Natural killer cell (primary cell): ENCODE results near the gene DHX34. TPM values are rescaled to one million over a fixed set of nuclear protein-coding genes. Genes with fewer than 3 reads are reported as not detected.

Source experiments
- ATAC-seq, 3 donors: fragments of 150-1000 bp in 2 of 3; fragments of 200-7000 bp in 1 of 3; cut with Tn5 transposase; 1 replicate in 1 of 3; 2 replicates in 2 of 3; pipeline ENCODE4 v1.10.0; 2021; ENCODE audit warnings: mild to moderate bottlenecking in 2 of 3, moderate library complexity in 2 of 3
- DNase-seq, 2 donors: peaks; one replicate each; pipeline versions ENCODE4 v3.0.0 to v3.0.0-alpha.2; 2013 to 2021; ENCODE audit warnings: mixed read lengths in 1 of 2
- H3K27ac ChIP-seq: one replicate; pipeline ENCODE4 v1.5.1; 2013; ENCODE audit warnings: mild to moderate bottlenecking, low read length
- H3K27me3 ChIP-seq: one replicate; pipeline ENCODE4 v1.6.1; 2013; ENCODE audit warnings: low read length; ENCODE audit not compliant: control insufficient read depth, insufficient read depth
- H3K36me3 ChIP-seq: one replicate; pipeline ENCODE4 v1.6.1; 2013; ENCODE audit warnings: low read length; ENCODE audit not compliant: control insufficient read depth, insufficient read depth
- H3K4me1 ChIP-seq: one replicate; pipeline ENCODE4 v1.6.1; 2013; ENCODE audit warnings: low read length; ENCODE audit not compliant: control insufficient read depth, insufficient read depth
- H3K4me3 ChIP-seq: one replicate; pipeline ENCODE4 v1.5.1; 2013; ENCODE audit warnings: low read length
- H3K9me3 ChIP-seq: one replicate; pipeline ENCODE4 v1.6.1; 2013; ENCODE audit warnings: low read length; ENCODE audit not compliant: control insufficient read depth, insufficient read depth
- H3K27ac Mint-ChIP-seq, 2 donors: one replicate each; pipeline ENCODE4 v1.8.0; 2022; ENCODE audit warnings: mild to moderate bottlenecking in 2 of 2, mixed read lengths in 2 of 2, moderate library complexity in 1 of 2
- H3K27me3 Mint-ChIP-seq, 2 donors: one replicate each; pipeline ENCODE4 v1.8.0; 2022; ENCODE audit warnings: low read depth in 2 of 2, mixed read lengths in 2 of 2
- H3K36me3 Mint-ChIP-seq: one replicate; pipeline ENCODE4 v1.8.0; 2022; ENCODE audit warnings: mixed read lengths
- H3K4me1 Mint-ChIP-seq, 2 donors: one replicate each; pipeline ENCODE4 v1.8.0; 2022; ENCODE audit warnings: mixed read lengths in 2 of 2
- H3K4me3 Mint-ChIP-seq: one replicate; pipeline ENCODE4 v1.8.0; 2022; ENCODE audit warnings: mild to moderate bottlenecking, moderate library complexity, mixed read lengths
- H3K9me3 Mint-ChIP-seq, 2 donors: one replicate each; pipeline ENCODE4 v1.8.0; 2022; ENCODE audit warnings: mixed read lengths in 2 of 2
- CTCF ChIP-seq: fragments of 200-600 bp; IDR thresholded peaks from one replicate; pipeline ENCODE4 v1.8.0; 2022; ENCODE audit warnings: antibody characterized with exemption
- WGBS: methylation state at CpG from one replicate; pipeline ENCODE4 v1.1.7; 2013; ENCODE audit warnings: missing lambda C conversion rate; ENCODE audit not compliant: insufficient coverage; 5-methylcytosine and 5-hydroxymethylcytosine counted together
- intact Hi-C: fragments of 100-400 bp; cut with micrococcal nuclease; formaldehyde crosslinking; loops from one replicate; pipeline ENCODE4 v1.14.2; 2022
- total RNA-seq, 4 donors: library from RNA; stranded (reverse); fragments of 120-200 nt in 1 of 4; gene quantifications; one replicate each; pipeline versions ENCODE4 v1.2.3 to v1.2.4, GENCODE V29; 2013 to 2022

DHX34 gene
- total RNA-seq, 3 donors from 2014 or later (not counting 1 experiment from before 2014, with no cell fraction given): 19.8 to 25.9 (median 20.0) TPM

- no peak overlapping the region for H3K27ac Mint-ChIP-seq
Observed at GRCh38 chr19:47319923-47320871, 28.9 kb upstream of the DHX34 start.

DNA sequence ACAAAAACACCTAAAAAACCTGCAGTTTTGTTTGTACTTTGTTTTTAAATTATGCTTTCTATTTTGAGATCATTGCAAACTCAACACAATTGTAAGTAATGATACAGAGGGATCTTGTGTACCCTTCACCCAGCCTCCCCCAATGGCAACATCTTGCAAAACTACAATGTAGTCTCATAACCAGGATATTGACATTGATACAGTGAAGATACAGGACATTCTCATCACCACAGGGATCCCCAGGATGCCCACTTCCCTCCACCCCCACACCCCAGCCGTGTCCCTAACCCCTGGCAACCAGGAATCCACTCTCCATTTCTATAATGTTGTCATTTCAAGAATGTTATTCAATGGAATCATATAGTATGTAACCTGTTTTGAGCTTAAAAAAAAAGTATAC is 27.5 kb upstream of the DHX34 start:
- peaks cover 2% of the 10 kb centered on the region for H3K4me1 ChIP-seq

More at GRCh38 chr19:47319923-47320871, 28.9 kb upstream of the DHX34 start:
- H3K4me3 ChIP-seq: no peak overlapping the region
- H3K36me3 ChIP-seq: no peaks in the 10 kb centered on the region
- peaks cover 3% of the 10 kb centered on the region for H3K27me3 ChIP-seq
- H3K4me1 Mint-ChIP-seq: no peaks in the 10 kb centered on the region
- H3K4me1 ChIP-seq: peaks cover 2% of the 10 kb centered on the region
- H3K36me3 Mint-ChIP-seq: no peaks in the 10 kb centered on the region
- no peaks in the 10 kb centered on the region for H3K9me3 ChIP-seq
- H3K9me3 Mint-ChIP-seq: no peaks in the 10 kb centered on the region
- no peak overlapping the region for H3K27ac ChIP-seq
- no peak for ATAC-seq
- H3K4me3 Mint-ChIP-seq: no peak overlapping the region
- no peak for TF ChIP-seq CTCF
- no peak for DNase-seq
- intact Hi-C loops: no loop called here
- H3K27me3 Mint-ChIP-seq: peaks cover 0 to 27% of the 10 kb centered on the region in 2 donors
- 92% methylated on average over 46 of the region's 46 CpGs for WGBS

DNA sequence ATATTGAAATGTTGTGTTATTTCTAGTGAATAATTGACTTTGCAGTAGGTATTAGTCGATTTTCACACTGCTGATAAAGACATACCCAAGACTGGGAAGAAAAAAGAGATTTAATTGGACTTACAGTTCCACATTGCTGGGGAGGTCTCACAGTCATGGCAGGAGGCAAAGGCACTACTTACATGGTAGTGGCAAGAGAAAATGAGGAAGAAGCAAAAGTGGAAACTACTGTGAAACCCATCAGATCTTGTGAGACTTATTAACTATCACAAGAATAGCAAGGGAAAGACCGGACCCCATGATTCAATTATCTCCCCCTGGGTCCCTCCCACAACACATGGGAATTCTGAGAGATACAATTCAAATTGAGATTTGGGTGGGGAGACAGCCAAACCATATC is 27.1 kb upstream of the DHX34 start:
- peaks cover 3% of the 10 kb centered on the region for H3K27me3 ChIP-seq
- ATAC-seq (no peak), DNase-seq (no peak)
- H3K9me3 Mint-ChIP-seq: no peaks in the 10 kb centered on the region
- 79% methylated on average over 2 of the region's 2 CpGs for WGBS
- H3K27me3 Mint-ChIP-seq: peaks cover 0 to 17% of the 10 kb centered on the region in 2 donors
- H3K4me1 Mint-ChIP-seq: no peaks in the 10 kb centered on the region
- TF ChIP-seq CTCF: no peak
- H3K36me3 ChIP-seq: no peaks in the 10 kb centered on the region
- no peaks in the 10 kb centered on the region for H3K36me3 Mint-ChIP-seq
- intact Hi-C loops: no loop called here
- H3K27ac ChIP-seq: no peak overlapping the region
- H3K4me3 Mint-ChIP-seq: no peak overlapping the region
- H3K9me3 ChIP-seq: no peaks in the 10 kb centered on the region
- H3K27ac Mint-ChIP-seq: no peak overlapping the region
- no peak overlapping the region for H3K4me3 ChIP-seq
- peaks cover 2% of the 10 kb centered on the region for H3K4me1 ChIP-seq

More for the DNA sequence above, 27.5 kb upstream of the DHX34 start:
- WGBS: 80% methylated on average over 1 of the region's 1 CpG
- H3K27me3 ChIP-seq: peaks cover 3% of the 10 kb centered on the region
- no peaks in the 10 kb centered on the region for H3K36me3 Mint-ChIP-seq
- no peak for ATAC-seq
- no peaks in the 10 kb centered on the region for H3K36me3 ChIP-seq
- intact Hi-C loops: no loop called here
- H3K9me3 ChIP-seq: no peaks in the 10 kb centered on the region
- TF ChIP-seq CTCF: no peak
- H3K27me3 Mint-ChIP-seq: peaks cover 0 to 17% of the 10 kb centered on the region in 2 donors
- no peak overlapping the region for H3K4me3 Mint-ChIP-seq
- no peak for DNase-seq
- no peaks in the 10 kb centered on the region for H3K4me1 Mint-ChIP-seq
- no peak overlapping the region for H3K27ac ChIP-seq
- H3K4me3 ChIP-seq: no peak overlapping the region
- H3K9me3 Mint-ChIP-seq: no peaks in the 10 kb centered on the region
- H3K27ac Mint-ChIP-seq: no peak overlapping the region
